Measurements from ENCODE around the gene SOX2.

SOX2 gene

GRCh38 chr3:181711325-181712135 is at the start of gene SOX2:
SOX2 (plus strand) TSS chr3:181711925; CDS start chr3:181712361, 436 bp downstream.
- Histone ChIP-seq H3K9ac (ENCODE audit: low read length in 2 of 2) (no peak within 1 kb of the TSS), H3K27me3 (ENCODE audit: control insufficient read depth in 1 of 2, insufficient read depth in 2 of 2, low read length in 2 of 2) (peaks cover 51 to 89% of the 10 kb centered on the region in 2 donors), H3K27ac (ENCODE audit: low read length) (no peak within 1 kb of the TSS)

GRCh38 chr3:181683563-181683962 is 28.2 kb upstream of the SOX2 start:
- H3K27ac ChIP-seq (ENCODE audit: low read length) = no peak overlapping the region
- H3K4me3 ChIP-seq (ENCODE audit: low read length in 2 of 2) = no peak overlapping the region
- H3K9ac ChIP-seq (ENCODE audit: low read length in 2 of 2) = no peak overlapping the region
- no peaks in the 10 kb centered on the region for H3K27me3 ChIP-seq (ENCODE audit: control insufficient read depth in 1 of 2, insufficient read depth in 2 of 2, low read length in 2 of 2)
- H3K36me3 ChIP-seq (ENCODE audit: control insufficient read depth in 2 of 2, insufficient read depth in 2 of 2, low read length in 2 of 2) = no peaks in the 10 kb centered on the region
- H3K9me3 ChIP-seq (ENCODE audit: control insufficient read depth in 2 of 2, low read length in 2 of 2) = no peaks in the 10 kb centered on the region
- no peaks in the 10 kb centered on the region for H3K4me1 ChIP-seq (ENCODE audit: control insufficient read depth, insufficient read depth, low read length)

More at GRCh38 chr3:181711325-181712135, at the start of gene SOX2:
- Histone ChIP-seq H3K9me3 (ENCODE audit: control insufficient read depth in 2 of 2, low read length in 2 of 2) (no peaks in the 10 kb centered on the region), H3K36me3 (ENCODE audit: control insufficient read depth in 2 of 2, insufficient read depth in 2 of 2, low read length in 2 of 2) (no peaks in the 10 kb centered on the region), H3K4me3 (ENCODE audit: low read length in 2 of 2) (peak within 1 kb of the TSS in 1 of 2 donors; percentile 44), H3K4me1 (ENCODE audit: control insufficient read depth, insufficient read depth, low read length) (peaks cover 13% of the 10 kb centered on the region)

- Histone ChIP-seq H3K4me1 (ENCODE audit: control insufficient read depth, insufficient read depth, low read length) (no peaks in the 10 kb centered on the region), H3K27me3 (ENCODE audit: control insufficient read depth in 1 of 2, insufficient read depth in 2 of 2, low read length in 2 of 2) (no peaks in the 10 kb centered on the region), H3K36me3 (ENCODE audit: control insufficient read depth in 2 of 2, insufficient read depth in 2 of 2, low read length in 2 of 2) (no peaks in the 10 kb centered on the region), H3K9me3 (ENCODE audit: control insufficient read depth in 2 of 2, low read length in 2 of 2) (no peaks in the 10 kb centered on the region), H3K9ac (ENCODE audit: low read length in 2 of 2) (no peak overlapping the region), H3K4me3 (ENCODE audit: low read length in 2 of 2) (no peak overlapping the region), H3K27ac (ENCODE audit: low read length) (no peak overlapping the region)
These were observed 24.5 kb upstream of the SOX2 start for GRCh38 chr3:181687190-181687589.

GRCh38 chr3:181687731-181688130 is 24.0 kb upstream of the SOX2 start:
- Histone ChIP-seq H3K27me3 (ENCODE audit: control insufficient read depth in 1 of 2, insufficient read depth in 2 of 2, low read length in 2 of 2) (no peaks in the 10 kb centered on the region), H3K9me3 (ENCODE audit: control insufficient read depth in 2 of 2, low read length in 2 of 2) (no peaks in the 10 kb centered on the region), H3K4me1 (ENCODE audit: control insufficient read depth, insufficient read depth, low read length) (no peaks in the 10 kb centered on the region), H3K36me3 (ENCODE audit: control insufficient read depth in 2 of 2, insufficient read depth in 2 of 2, low read length in 2 of 2) (no peaks in the 10 kb centered on the region), H3K27ac (ENCODE audit: low read length) (no peak overlapping the region), H3K4me3 (ENCODE audit: low read length in 2 of 2) (no peak overlapping the region), H3K9ac (ENCODE audit: low read length in 2 of 2) (no peak overlapping the region)

GRCh38 chr3:181689546-181689945 is 22.2 kb upstream of the SOX2 start:
- no peak overlapping the region for H3K9ac ChIP-seq (ENCODE audit: low read length in 2 of 2)
- H3K4me1 ChIP-seq (ENCODE audit: control insufficient read depth, insufficient read depth, low read length) = no peaks in the 10 kb centered on the region
- no peak overlapping the region for H3K4me3 ChIP-seq (ENCODE audit: low read length in 2 of 2)
- no peak overlapping the region for H3K27ac ChIP-seq (ENCODE audit: low read length)
- H3K9me3 ChIP-seq (ENCODE audit: control insufficient read depth in 2 of 2, low read length in 2 of 2) = no peaks in the 10 kb centered on the region
- no peaks in the 10 kb centered on the region for H3K36me3 ChIP-seq (ENCODE audit: control insufficient read depth in 2 of 2, insufficient read depth in 2 of 2, low read length in 2 of 2)
- no peaks in the 10 kb centered on the region for H3K27me3 ChIP-seq (ENCODE audit: control insufficient read depth in 1 of 2, insufficient read depth in 2 of 2, low read length in 2 of 2)

GRCh38 chr3:181690769-181691168 is 21.0 kb upstream of the SOX2 start:
- H3K9me3 ChIP-seq (ENCODE audit: control insufficient read depth in 2 of 2, low read length in 2 of 2) = no peaks in the 10 kb centered on the region
- no peak overlapping the region for H3K9ac ChIP-seq (ENCODE audit: low read length in 2 of 2)
- peaks cover 7% of the 10 kb centered on the region for H3K4me1 ChIP-seq (ENCODE audit: control insufficient read depth, insufficient read depth, low read length)
- H3K36me3 ChIP-seq (ENCODE audit: control insufficient read depth in 2 of 2, insufficient read depth in 2 of 2, low read length in 2 of 2) = no peaks in the 10 kb centered on the region
- peaks cover 5 to 11% of the 10 kb centered on the region in 2 donors for H3K27me3 ChIP-seq (ENCODE audit: control insufficient read depth in 1 of 2, insufficient read depth in 2 of 2, low read length in 2 of 2)
- H3K27ac ChIP-seq (ENCODE audit: low read length) = no peak overlapping the region
- H3K4me3 ChIP-seq (ENCODE audit: low read length in 2 of 2) = no peak overlapping the region

- H3K4me1 ChIP-seq (ENCODE audit: control insufficient read depth, insufficient read depth, low read length) = peaks cover 15% of the 10 kb centered on the region
- H3K27me3 ChIP-seq (ENCODE audit: control insufficient read depth in 1 of 2, insufficient read depth in 2 of 2, low read length in 2 of 2) = peaks cover 16 to 23% of the 10 kb centered on the region in 2 donors
- H3K27ac ChIP-seq (ENCODE audit: low read length) = no peak overlapping the region
- no peak overlapping the region for H3K4me3 ChIP-seq (ENCODE audit: low read length in 2 of 2)
- no peaks in the 10 kb centered on the region for H3K9me3 ChIP-seq (ENCODE audit: control insufficient read depth in 2 of 2, low read length in 2 of 2)
- H3K9ac ChIP-seq (ENCODE audit: low read length in 2 of 2) = no peak overlapping the region
- no peaks in the 10 kb centered on the region for H3K36me3 ChIP-seq (ENCODE audit: control insufficient read depth in 2 of 2, insufficient read depth in 2 of 2, low read length in 2 of 2)
These were observed 19.8 kb upstream of the SOX2 start for GRCh38 chr3:181691901-181692300.

GRCh38 chr3:181692311-181693145 is 19.2 kb upstream of the SOX2 start:
- H3K9me3 ChIP-seq (ENCODE audit: control insufficient read depth in 2 of 2, low read length in 2 of 2) = no peaks in the 10 kb centered on the region
- no peak overlapping the region for H3K9ac ChIP-seq (ENCODE audit: low read length in 2 of 2)
- no peak overlapping the region for H3K27ac ChIP-seq (ENCODE audit: low read length)
- H3K27me3 ChIP-seq (ENCODE audit: control insufficient read depth in 1 of 2, insufficient read depth in 2 of 2, low read length in 2 of 2) = peaks cover 23 to 29% of the 10 kb centered on the region in 2 donors
- peaks cover 15% of the 10 kb centered on the region for H3K4me1 ChIP-seq (ENCODE audit: control insufficient read depth, insufficient read depth, low read length)
- no peak overlapping the region for H3K4me3 ChIP-seq (ENCODE audit: low read length in 2 of 2)
- H3K36me3 ChIP-seq (ENCODE audit: control insufficient read depth in 2 of 2, insufficient read depth in 2 of 2, low read length in 2 of 2) = no peaks in the 10 kb centered on the region

- Histone ChIP-seq H3K9me3 (ENCODE audit: control insufficient read depth in 2 of 2, low read length in 2 of 2) (no peaks in the 10 kb centered on the region), H3K9ac (ENCODE audit: low read length in 2 of 2) (no peak overlapping the region), H3K4me1 (ENCODE audit: control insufficient read depth, insufficient read depth, low read length) (peaks cover 15% of the 10 kb centered on the region), H3K36me3 (ENCODE audit: control insufficient read depth in 2 of 2, insufficient read depth in 2 of 2, low read length in 2 of 2) (no peaks in the 10 kb centered on the region), H3K27ac (ENCODE audit: low read length) (no peak overlapping the region), H3K4me3 (ENCODE audit: low read length in 2 of 2) (no peak overlapping the region), H3K27me3 (ENCODE audit: control insufficient read depth in 1 of 2, insufficient read depth in 2 of 2, low read length in 2 of 2) (peaks cover 29 to 36% of the 10 kb centered on the region in 2 donors)
These were observed 18.4 kb upstream of the SOX2 start for GRCh38 chr3:181693280-181693679.

GRCh38 chr3:181694805-181695660 is 16.7 kb upstream of the SOX2 start:
- Histone ChIP-seq H3K9me3 (ENCODE audit: control insufficient read depth in 2 of 2, low read length in 2 of 2) (no peaks in the 10 kb centered on the region), H3K27ac (ENCODE audit: low read length) (no peak overlapping the region), H3K4me1 (ENCODE audit: control insufficient read depth, insufficient read depth, low read length) (peaks cover 15% of the 10 kb centered on the region), H3K9ac (ENCODE audit: low read length in 2 of 2) (no peak overlapping the region), H3K27me3 (ENCODE audit: control insufficient read depth in 1 of 2, insufficient read depth in 2 of 2, low read length in 2 of 2) (peaks cover 41 to 54% of the 10 kb centered on the region in 2 donors), H3K36me3 (ENCODE audit: control insufficient read depth in 2 of 2, insufficient read depth in 2 of 2, low read length in 2 of 2) (no peaks in the 10 kb centered on the region), H3K4me3 (ENCODE audit: low read length in 2 of 2) (peak overlapping the region; percentile 55 to 67)

All from stomach smooth muscle (tissue), 2 donors.